Ovary (tissue), 9 donors: ENCODE measurements around the gene GBX1. TPM values are rescaled to one million over a fixed set of nuclear protein-coding genes. Genes with fewer than 3 reads are reported as not detected.

Source experiments
- DNase-seq, 5 donors: peaks; one replicate each; pipeline ENCODE4 v3.0.0-alpha.2; 2019 to 2020
- H3K27ac ChIP-seq, 2 donors: fragments of 200-600 bp; one replicate each; pipeline versions ENCODE4 v1.5.1 to v1.8.0; 2019 to 2022
- H3K27me3 ChIP-seq: fragments of 200-600 bp; one replicate; pipeline ENCODE4 v1.8.0; 2022
- H3K36me3 ChIP-seq: fragments of 200-600 bp; sonication (generic); one replicate; pipeline ENCODE4 v1.5.1; 2019
- H3K4me1 ChIP-seq: one replicate; pipeline ENCODE4 v1.8.1; 2013; ENCODE audit warnings: mild to moderate bottlenecking, moderate library complexity; ENCODE audit not compliant: insufficient read depth
- H3K4me3 ChIP-seq: fragments of 200-600 bp; sonication (generic); one replicate; pipeline ENCODE4 v1.5.1; 2017
- H3K9me3 ChIP-seq, 2 donors: fragments of 200-600 bp in 1 of 2; sonication (generic) in 1 of 2; one replicate each; pipeline versions ENCODE4 v1.5.1 to v1.8.1; 2013 to 2019; ENCODE audit warnings: mild to moderate bottlenecking in 1 of 2, moderate library complexity in 1 of 2
- EP300 ChIP-seq: sonication (generic); formaldehyde crosslinking; IDR thresholded peaks from one replicate; pipeline ENCODE4 v1.6.1; 2017; ENCODE audit warnings: antibody characterized with exemption
- POLR2A ChIP-seq: fragments of 450-650 bp; IDR thresholded peaks from one replicate; pipeline ENCODE4 v1.6.1; 2017; ENCODE audit warnings: antibody characterized with exemption, mild to moderate bottlenecking, moderate library complexity
- WGBS, 3 donors: extraction: QIAGEN DNeasy Blood & Tissue Kit in 1 of 3; methylation state at CpG; one replicate each; pipeline versions ENCODE4 v1.1.5 to v1.1.7; 2013 to 2017; 5-methylcytosine and 5-hydroxymethylcytosine counted together
- intact Hi-C, 4 donors: fragments of 100-400 bp; cut with DNase I; formaldehyde crosslinking; loops; one replicate each; pipeline versions ENCODE4 v1.11.0 to v1.15.1; 2022 to 2023
- polyA plus RNA-seq, 2 donors: library from polyadenylated mRNA; stranded (reverse); fragments of 200-250 nt in 1 of 2; fragments of 350-450 nt in 1 of 2; fragmentation: Illumina TruSeq in 1 of 2; extraction: RNeasy Lipid Tissue Mini Kit (QIAGEN cat#74804) in 1 of 2; gene quantifications; one replicate each; pipeline ENCODE4 v1.2.3, GENCODE V29; 2013 to 2014
- total RNA-seq, 7 donors: library from RNA; depleted of rRNA in 2 of 7; stranded (reverse); fragments of >200 nt in 2 of 7; fragmentation: NEBNext Ultra II Directional in 3 of 7; extraction: Animal tissue kit (Norgen Biotek cat#: 25700) in 3 of 7; gene quantifications; one replicate each; pipeline versions ENCODE4 v1.1.0 to v1.2.4, GENCODE V29; 2016 to 2023
- TF ChIP-seq, protein P1 (sequence below), 3 donors: fragments of 450-650 bp in 2 of 3; fragments of 200-600 bp in 1 of 3; IDR thresholded peaks; one replicate each; pipeline versions ENCODE4 v1.5.1 to v1.8.0; 2016 to 2022; ENCODE audit warnings: antibody characterized with exemption in 3 of 3, mild to moderate bottlenecking in 1 of 3
- donor health status: DM: no; HTN: no; CAD: no; lungs with moderate emphysema.
- donor health status: DM: no; HTN: no; CAD: no.
- donor health status: Bipolar disorder and iron deficiency.
- donor health status: DM: yes; HTN: yes; CAD: no.
- donor health status: DM: no; HTN: no; CAD: no.
- donor health status: DM: yes; HTN: yes; CAD: no.

Gene GBX1
- total and polyA plus RNA-seq, 9 donors, result not detected

DNA sequence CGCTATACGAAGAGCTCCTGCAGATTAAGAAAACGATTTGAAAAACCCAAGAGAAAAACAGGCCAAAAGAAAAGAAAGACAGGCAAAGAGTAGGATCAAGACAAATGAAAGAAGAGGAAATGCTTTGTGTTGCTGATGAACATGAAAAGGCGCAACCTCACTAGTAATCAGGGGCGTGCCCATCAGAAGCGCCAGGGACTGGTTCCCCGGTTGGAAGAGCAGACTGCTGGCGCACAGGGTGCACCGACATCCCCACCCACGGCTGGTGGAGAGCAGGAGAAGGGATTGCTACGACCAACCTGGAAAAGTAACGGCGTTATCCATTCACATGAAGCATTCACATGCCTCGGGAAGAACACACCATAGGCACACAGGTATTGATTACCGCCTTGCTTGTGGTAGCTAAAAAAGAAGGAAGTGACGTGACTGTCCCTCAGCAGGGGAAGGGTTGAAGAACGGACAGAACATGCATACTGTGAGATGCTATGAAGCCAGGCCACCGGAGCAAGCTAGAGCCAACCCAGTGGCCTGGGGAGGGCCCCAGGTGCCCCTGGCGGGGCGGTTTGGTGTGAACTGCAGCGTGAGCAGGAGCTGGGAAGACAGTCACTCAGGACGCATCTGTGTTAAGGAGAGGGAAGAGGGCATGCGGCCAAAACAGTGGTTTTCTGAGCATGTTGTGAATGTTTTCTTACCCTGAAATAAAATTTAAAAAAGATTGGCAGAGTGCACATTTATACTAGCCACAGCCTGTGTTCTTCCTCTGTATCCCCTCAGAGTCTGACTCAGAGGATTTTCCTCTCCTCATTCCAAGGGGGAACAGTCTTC, 62.9 kb downstream of the GBX1 start:
- TF ChIP-seq POLR2A, result no peak
- TF ChIP-seq, protein P1, sequence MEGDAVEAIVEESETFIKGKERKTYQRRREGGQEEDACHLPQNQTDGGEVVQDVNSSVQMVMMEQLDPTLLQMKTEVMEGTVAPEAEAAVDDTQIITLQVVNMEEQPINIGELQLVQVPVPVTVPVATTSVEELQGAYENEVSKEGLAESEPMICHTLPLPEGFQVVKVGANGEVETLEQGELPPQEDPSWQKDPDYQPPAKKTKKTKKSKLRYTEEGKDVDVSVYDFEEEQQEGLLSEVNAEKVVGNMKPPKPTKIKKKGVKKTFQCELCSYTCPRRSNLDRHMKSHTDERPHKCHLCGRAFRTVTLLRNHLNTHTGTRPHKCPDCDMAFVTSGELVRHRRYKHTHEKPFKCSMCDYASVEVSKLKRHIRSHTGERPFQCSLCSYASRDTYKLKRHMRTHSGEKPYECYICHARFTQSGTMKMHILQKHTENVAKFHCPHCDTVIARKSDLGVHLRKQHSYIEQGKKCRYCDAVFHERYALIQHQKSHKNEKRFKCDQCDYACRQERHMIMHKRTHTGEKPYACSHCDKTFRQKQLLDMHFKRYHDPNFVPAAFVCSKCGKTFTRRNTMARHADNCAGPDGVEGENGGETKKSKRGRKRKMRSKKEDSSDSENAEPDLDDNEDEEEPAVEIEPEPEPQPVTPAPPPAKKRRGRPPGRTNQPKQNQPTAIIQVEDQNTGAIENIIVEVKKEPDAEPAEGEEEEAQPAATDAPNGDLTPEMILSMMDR (IDR thresholded peaks at IDR 0.05), result no peak
- no peak for TF ChIP-seq EP300
- no peaks in the 10 kb centered on the region for H3K9me3 ChIP-seq
- intact Hi-C loops, result no loop called here
- WGBS, 3 donors, result 68 to 76% (median 69%) methylated on average over 23 of the region's 23 CpGs
- no peak overlapping the region for H3K4me3 ChIP-seq
- no peak overlapping the region for H3K27ac ChIP-seq
- peaks cover 4% of the 10 kb centered on the region for H3K4me1 ChIP-seq
- no peaks in the 10 kb centered on the region for H3K36me3 ChIP-seq
- no peak for DNase-seq
- no peaks in the 10 kb centered on the region for H3K27me3 ChIP-seq

DNA sequence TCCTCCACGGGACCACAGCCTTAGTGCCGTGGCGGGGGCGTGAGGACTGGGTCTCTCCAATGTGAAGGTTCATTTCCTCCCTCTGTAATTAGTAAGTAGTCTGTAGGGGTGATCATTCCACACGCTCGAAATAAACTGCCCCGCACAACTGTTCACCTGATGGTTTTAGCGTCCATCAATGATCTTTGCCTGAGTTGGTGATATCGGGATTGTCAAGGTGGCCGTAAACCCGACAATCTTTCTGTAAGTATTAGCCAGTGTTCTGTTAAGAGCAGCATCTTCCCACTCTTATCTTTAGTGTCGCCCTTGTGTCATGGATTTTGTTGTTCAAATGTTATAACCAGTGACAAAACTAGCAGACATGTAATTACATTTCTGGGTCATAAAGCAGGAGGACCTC, 63.5 kb downstream of the GBX1 start:
- H3K27me3 ChIP-seq, result no peaks in the 10 kb centered on the region
- no peak for DNase-seq
- no peaks in the 10 kb centered on the region for H3K36me3 ChIP-seq
- TF ChIP-seq, protein P1 (IDR thresholded peaks at IDR 0.05), result no peak
- TF ChIP-seq POLR2A (no peak), EP300 (no peak)
- H3K27ac ChIP-seq, result no peak overlapping the region
- H3K4me1 ChIP-seq, result peaks cover 4% of the 10 kb centered on the region
- 78 to 87% (median 81%) methylated on average over 12 of the region's 12 CpGs for WGBS, 3 donors
- no peaks in the 10 kb centered on the region for H3K9me3 ChIP-seq
- intact Hi-C loops, result no loop called here
- H3K4me3 ChIP-seq, result no peak overlapping the region

DNA sequence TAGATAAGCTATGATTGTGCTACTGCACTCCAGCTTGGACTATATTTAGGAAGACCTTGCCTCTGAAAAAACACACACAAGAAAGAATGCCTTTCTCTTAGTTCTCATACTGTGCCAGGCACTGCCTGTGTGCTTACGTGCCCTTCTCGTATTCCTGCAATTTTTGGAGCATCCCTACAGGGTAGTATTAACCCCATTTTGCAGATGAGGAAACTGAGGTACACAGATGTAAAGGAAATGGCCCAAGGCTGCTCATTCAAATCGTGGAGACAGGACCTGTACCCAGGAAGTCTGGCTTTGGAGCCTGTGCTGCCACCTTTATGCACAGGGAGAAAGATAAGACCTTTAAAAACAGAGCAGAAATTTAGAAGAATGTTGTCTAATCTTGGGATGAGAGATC, 64.5 kb downstream of the GBX1 start:
- no peak overlapping the region for H3K4me3 ChIP-seq
- H3K36me3 ChIP-seq, result no peaks in the 10 kb centered on the region
- no peaks in the 10 kb centered on the region for H3K27me3 ChIP-seq
- intact Hi-C loops, result no loop called here
- no peaks in the 10 kb centered on the region for H3K4me1 ChIP-seq
- TF ChIP-seq EP300 (no peak), POLR2A (no peak)
- TF ChIP-seq, protein P1 (IDR thresholded peaks at IDR 0.05), result no peak
- no peaks in the 10 kb centered on the region for H3K9me3 ChIP-seq
- H3K27ac ChIP-seq, result no peak overlapping the region
- DNase-seq, result no peak
- 77 to 89% (median 88%) methylated on average over 3 of the region's 3 CpGs for WGBS, 3 donors

DNA sequence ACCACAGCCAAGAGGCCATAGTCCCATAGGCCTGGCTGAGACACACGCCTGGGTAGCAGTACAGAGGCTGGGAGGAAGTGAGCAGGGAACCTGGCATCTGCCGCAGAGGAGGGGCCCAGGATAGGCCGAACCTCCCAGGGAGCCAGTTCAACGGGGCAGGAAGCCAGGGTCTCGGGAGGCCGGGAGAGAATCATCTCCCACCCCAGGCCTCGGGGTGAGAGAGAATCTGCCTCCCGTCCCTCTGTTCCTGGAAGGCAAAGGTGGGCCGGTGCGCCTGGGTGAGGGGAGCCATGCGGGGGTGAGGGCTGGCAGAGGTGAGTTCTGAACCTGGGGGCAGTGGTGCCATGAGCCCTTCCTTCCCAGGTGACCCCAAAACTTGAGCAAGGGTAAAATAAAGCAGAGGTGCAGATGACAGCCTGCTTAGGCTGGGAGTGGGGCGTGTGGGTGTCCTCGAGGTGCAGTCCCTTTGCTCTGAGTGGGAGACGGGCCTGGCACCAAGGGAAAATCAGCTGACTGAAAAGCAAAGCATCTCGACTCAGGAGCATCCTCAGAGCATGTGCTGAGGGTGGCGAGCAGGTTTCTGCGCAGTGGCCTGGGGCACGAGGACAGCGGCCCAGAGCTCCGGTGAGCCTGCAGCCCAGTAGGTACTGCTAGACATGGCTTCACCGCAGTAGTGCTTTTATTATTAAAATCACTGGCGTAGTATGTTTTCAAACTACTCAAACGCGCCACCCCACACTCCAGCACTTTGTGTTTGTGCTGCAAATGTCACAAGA, 65.7 kb downstream of the GBX1 start:
- DNase-seq, result peak in 1 of 5 donors; percentile 19
- intact Hi-C loops, result no loop called here
- Histone ChIP-seq H3K9me3 (no peaks in the 10 kb centered on the region), H3K27ac (no peak overlapping the region), H3K36me3 (no peaks in the 10 kb centered on the region), H3K4me1 (no peaks in the 10 kb centered on the region), H3K27me3 (no peaks in the 10 kb centered on the region), H3K4me3 (no peak overlapping the region)
- no peak for TF ChIP-seq POLR2A
- TF ChIP-seq, protein P1 (IDR thresholded peaks at IDR 0.05), result no peak
- no peak for TF ChIP-seq EP300
- WGBS, 3 donors, result 75 to 77% (median 76%) methylated on average over 24 of the region's 24 CpGs
